RWPE1 (cell line): Measurements from ENCODE around the gene SHC1.

Experiments
- CTCF ChIA-PET: fragments of 350-600 bp; sonication (Branson Sonifier 250); formaldehyde crosslinking; extraction: SDS; loops from one replicate; lab custom pipeline; 2021; lab: Yijun Ruan, JAX
- POLR2A ChIA-PET: fragments of 400-600 bp; formaldehyde crosslinking; extraction: SDS; loops from one replicate; lab custom pipeline; 2020; ENCODE audit warnings: antibody characterized with exemption; ENCODE audit not compliant: low non-redundant PET; lab: Yijun Ruan, JAX
- DNase-seq: peaks from one replicate; pipeline ENCODE4 v3.0.0; 2012; ENCODE audit warnings: low spot score
- H3K27ac ChIP-seq: fragments of 450-650 bp; 2 replicates; pipeline ENCODE4 v1.5.1; 2017
- CTCF ChIP-seq: fragments of 450-650 bp; conservative IDR thresholded peaks from 2 replicates; pipeline ENCODE4 v1.5.1; 2017; ENCODE audit warnings: low read depth, mild to moderate bottlenecking

The SHC1 gene

DNA sequence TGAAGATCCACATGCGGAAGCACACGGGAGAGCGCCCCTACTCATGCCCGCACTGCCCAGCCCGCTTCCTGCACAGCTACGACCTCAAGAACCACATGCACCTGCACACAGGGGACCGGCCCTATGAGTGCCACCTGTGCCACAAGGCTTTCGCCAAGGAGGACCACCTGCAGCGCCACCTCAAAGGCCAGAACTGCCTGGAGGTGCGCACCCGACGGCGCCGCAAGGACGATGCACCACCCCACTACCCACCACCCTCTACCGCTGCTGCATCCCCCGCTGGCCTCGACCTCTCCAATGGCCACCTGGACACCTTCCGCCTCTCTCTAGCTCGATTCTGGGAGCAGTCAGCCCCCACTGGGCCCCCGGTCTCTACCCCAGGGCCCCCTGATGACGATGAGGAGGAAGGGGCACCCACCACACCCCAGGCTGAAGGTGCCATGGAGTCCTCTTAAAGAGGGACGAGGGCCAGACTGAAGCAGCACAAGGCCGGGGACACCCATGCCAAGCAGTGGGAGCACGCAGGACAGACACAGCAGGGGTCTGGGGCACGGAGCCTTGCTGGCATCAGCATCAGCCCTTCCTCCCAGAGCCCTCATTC is 45.8 kb upstream of the SHC1 start:
- ChIA-PET POLR2A (no interaction called here), CTCF (interaction anchor here (0.6 to 2.7 kb wide), 3 partner anchors 13 to 29 kb away, joined by 3 to 26 read pairs (median 4); partner anchors contain the start of gene ZBTB7B)
- no peak for TF ChIP-seq CTCF
- no peak for DNase-seq
- peak overlapping the region; percentile 100 for H3K27ac ChIP-seq

DNA sequence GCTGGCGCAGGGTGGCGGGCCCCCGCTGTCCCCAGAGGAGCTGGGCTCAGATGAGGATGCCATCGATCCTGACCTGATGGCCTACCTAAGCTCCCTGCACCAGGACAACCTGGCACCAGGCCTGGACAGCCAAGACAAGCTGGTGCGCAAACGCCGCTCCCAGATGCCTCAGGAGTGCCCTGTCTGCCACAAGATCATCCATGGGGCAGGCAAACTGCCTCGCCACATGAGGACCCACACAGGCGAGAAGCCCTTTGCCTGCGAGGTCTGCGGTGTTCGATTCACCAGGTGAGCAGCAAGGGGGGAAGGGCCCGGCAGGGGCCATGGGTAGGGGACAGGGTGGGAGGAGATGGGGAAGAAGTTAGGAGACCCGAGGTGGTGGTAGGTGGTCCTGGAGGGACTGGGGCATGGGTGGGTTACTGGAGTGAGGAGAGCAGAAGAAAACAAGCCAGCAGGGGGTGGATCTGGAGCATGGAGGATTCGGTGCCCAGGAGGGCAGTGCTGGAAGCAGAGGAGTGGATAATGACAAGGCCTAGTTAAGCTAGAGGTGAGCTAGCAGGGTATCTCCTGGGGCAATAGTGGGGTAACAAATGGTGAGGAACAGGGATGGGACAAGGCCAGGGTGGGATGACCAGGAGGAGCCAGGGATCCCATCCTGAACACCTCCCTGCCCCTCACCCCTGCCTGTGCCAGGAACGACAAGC is 45.1 kb upstream of the SHC1 start:
- peak overlapping the region; percentile 100 for H3K27ac ChIP-seq
- ChIA-PET CTCF (interaction anchor here (1.0 to 2.7 kb wide), 3 partner anchors 12 to 19 kb away, joined by 3 to 26 read pairs (median 3); partner anchors contain the start of gene ZBTB7B), POLR2A (no interaction called here)
- TF ChIP-seq CTCF = no peak
- DNase-seq = no peak

GRCh38 chr1:155014709-155015508 is 44.4 kb upstream of the SHC1 start:
- DNase-seq = no peak
- ChIA-PET POLR2A (no interaction called here), CTCF (interaction anchor here (1.0 to 1.5 kb wide), 2 partner anchors 15 to 19 kb away, joined by 3 read pairs; no protein-coding TSS in a partner anchor)
- H3K27ac ChIP-seq = peak overlapping the region; percentile 100
- no peak for TF ChIP-seq CTCF

GRCh38 chr1:155013632-155014031 is 43.1 kb upstream of the SHC1 start:
- CTCF ChIA-PET = interaction anchor here (0.7 to 1.2 kb wide), 2 partner anchors 20 to 39 kb away, joined by 3 read pairs; no protein-coding TSS in a partner anchor
- peak overlapping the region; percentile 100 for H3K27ac ChIP-seq
- no peak for DNase-seq
- TF ChIP-seq CTCF = no peak
- POLR2A ChIA-PET = no interaction called here

GRCh38 chr1:155012776-155013602 is 42.4 kb upstream of the SHC1 start:
- H3K27ac ChIP-seq = peak overlapping the region; percentile 100
- no peak for TF ChIP-seq CTCF
- CTCF ChIA-PET = interaction anchor here (1.2 to 1.3 kb wide), 2 partner anchors 9 to 40 kb away, joined by 3 read pairs; no protein-coding TSS in a partner anchor
- DNase-seq = no peak
- POLR2A ChIA-PET = no interaction called here
